HS-27A (cell line): ENCODE data around the gene ROCK1.
"Not testable (repeated sequence)": the region's sequence is repeated elsewhere in the genome, so short reads cannot be mapped to it uniquely, and the experiment has no call there.

ENCODE experiments used
- DNase-seq: peaks from one replicate; pipeline ENCODE4 v3.0.0-alpha.2; 2012; ENCODE audit warnings: low read depth, missing footprints

The ROCK1 gene

GRCh38 chr18:21111346-21112139 lies at the start of gene ROCK1:
ROCK1 (minus strand) TSS chr18:21111813; CDS start chr18:21110910, 903 bp downstream.
- peak; percentile 78 for DNase-seq

GRCh38 chr18:21155443-21155842 lies 43.8 kb upstream of the ROCK1 start:
- DNase-seq, result no peak

- DNase-seq, result no peak
These were observed 34.4 kb upstream of the ROCK1 start for GRCh38 chr18:21146016-21146415.

- no peak for DNase-seq
These were observed 33.8 kb upstream of the ROCK1 start for GRCh38 chr18:21145371-21145770.

GRCh38 chr18:21141668-21142422 lies 30.2 kb upstream of the ROCK1 start:
- no peak for DNase-seq

- not testable (repeated sequence) for DNase-seq
These were observed 26.3 kb upstream of the ROCK1 start for GRCh38 chr18:21137719-21138488.

- DNase-seq, result no peak
These were observed 23.3 kb upstream of the ROCK1 start for GRCh38 chr18:21134895-21135294.

- no peak for DNase-seq
These were observed 20.8 kb upstream of the ROCK1 start for GRCh38 chr18:21132398-21132918.

- no peak for DNase-seq
These were observed 20.1 kb upstream of the ROCK1 start for GRCh38 chr18:21131698-21132227.

GRCh38 chr18:21129566-21130216 lies 18.1 kb upstream of the ROCK1 start:
- no peak for DNase-seq

- no peak for DNase-seq
These were observed 11.8 kb upstream of the ROCK1 start for GRCh38 chr18:21123290-21123926.

GRCh38 chr18:21118806-21119205 lies 7.2 kb upstream of the ROCK1 start:
- no peak for DNase-seq

- no peak for DNase-seq
These were observed 6.0 kb upstream of the ROCK1 start for GRCh38 chr18:21117409-21118131.

- no peak for DNase-seq
These were observed 4.2 kb upstream of the ROCK1 start for GRCh38 chr18:21115519-21116411.

GRCh38 chr18:21112543-21113105 lies 1.0 kb upstream of the ROCK1 start:
- DNase-seq, result no peak

GRCh38 chr18:21112140-21112473 lies 494 bp upstream of the ROCK1 start:
- no peak for DNase-seq

GRCh38 chr18:21110713-21111345 lies 784 bp downstream of the ROCK1 start:
- no peak for DNase-seq

GRCh38 chr18:21109936-21110712 lies 1.5 kb downstream of the ROCK1 start:
- DNase-seq, result no peak
